GM18526 (cell line): ENCODE measurements around the gene SFXN3.

Experiments
- POLR2A ChIP-seq: IDR thresholded peaks from 3 replicates; pipeline ENCODE4 v1.6.1; 2011; ENCODE audit not compliant: insufficient read length; ENCODE audit errors: extremely low read depth

The SFXN3 gene

GRCh38 chr10:101020427-101021075 is 10.5 kb upstream of the SFXN3 start:
- no peak for TF ChIP-seq POLR2A

DNA sequence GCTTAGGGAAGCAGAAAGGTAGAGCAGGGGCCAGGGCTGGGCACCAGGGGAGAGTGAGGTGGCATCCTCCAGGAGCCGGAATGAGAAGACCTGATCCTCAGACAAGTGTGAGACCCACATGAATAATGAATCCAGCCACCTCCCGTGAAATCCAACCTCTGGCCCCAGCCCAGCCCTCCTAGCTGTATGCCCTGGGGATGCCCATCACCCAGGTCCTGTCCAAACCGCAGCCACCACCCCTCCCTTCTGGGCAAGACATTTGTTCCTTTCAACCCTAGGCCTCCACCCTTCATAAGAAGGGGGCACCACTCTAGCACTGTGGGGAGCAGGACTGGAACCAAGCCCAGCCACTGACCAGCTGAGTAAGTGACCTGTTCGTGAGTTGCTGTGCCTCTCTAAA is 9.8 kb upstream of the SFXN3 start:
- TF ChIP-seq POLR2A, result no peak

DNA sequence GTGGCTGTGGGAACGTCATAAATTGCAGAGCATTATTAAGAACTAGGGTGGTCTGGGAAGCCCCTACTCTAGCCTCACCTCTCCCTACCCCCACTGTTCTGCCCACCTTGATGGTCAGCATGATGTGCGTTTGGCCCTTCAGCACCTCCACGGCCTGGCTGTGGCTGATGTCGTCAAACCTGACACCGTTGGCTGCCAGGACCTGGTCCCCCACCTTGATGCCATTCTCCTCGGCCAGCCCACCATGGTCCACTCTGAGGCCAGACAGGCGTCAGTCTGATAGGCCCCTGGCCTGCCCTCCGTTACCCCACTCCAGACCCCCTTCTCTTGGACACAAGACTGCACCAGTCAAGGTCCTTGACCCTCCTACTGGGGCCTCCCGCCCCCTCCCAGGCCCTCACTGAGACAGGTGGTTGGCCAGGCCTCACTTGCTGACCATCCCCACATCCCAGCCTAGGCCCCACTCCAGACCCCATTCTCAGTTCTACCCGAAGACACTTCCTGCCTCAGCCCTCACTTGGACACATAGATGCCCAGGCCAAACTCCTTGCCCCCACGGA is 9.3 kb upstream of the SFXN3 start:
- TF ChIP-seq POLR2A, result no peak

GRCh38 chr10:101022967-101023705 is 7.9 kb upstream of the SFXN3 start:
- TF ChIP-seq POLR2A, result no peak

GRCh38 chr10:101027106-101027720 is 3.8 kb upstream of the SFXN3 start:
- no peak for TF ChIP-seq POLR2A

DNA sequence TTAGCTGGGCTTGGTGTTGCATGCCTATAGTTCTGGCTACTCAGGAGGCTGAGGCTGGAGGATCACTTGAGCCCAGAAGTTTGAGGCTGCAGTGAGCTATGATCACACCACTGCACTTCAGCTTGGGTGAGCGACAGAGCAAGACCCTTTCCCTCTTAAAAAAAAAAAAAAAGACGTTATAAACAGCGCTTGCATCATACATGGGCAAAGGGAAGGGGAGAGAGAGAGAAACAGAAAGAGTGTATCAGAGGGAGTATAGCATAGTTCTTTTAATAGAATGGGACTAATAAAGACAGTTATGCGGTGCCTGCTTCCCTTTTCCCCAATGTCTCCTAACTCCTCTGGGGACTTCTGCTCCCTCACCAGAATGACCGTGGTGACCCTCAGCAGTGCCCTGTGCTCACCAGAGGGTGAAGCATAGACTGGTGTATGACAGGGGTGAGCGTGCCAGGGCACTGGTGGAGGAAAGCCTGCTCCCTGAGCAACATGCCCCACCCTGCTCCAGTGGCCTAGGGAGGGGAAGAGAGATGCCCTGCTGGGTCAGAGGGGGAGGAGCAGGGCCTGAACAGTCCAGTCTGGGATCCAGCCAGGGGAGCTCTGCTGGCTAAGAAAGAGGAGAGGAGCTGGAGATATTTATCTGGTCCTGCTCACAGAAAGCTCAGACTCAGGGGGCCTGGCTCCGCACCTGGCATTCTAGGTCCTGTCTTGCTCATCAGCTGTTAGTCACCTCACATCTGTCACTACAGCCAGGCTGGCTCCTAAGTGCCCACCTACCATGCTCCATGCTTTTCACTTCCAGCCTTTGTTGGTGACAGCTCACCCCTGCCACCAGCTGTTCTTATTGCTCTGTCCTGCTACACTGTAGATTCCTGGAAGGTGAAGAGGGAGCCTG is 2.3 kb upstream of the SFXN3 start:
- TF ChIP-seq POLR2A, result no peak

DNA sequence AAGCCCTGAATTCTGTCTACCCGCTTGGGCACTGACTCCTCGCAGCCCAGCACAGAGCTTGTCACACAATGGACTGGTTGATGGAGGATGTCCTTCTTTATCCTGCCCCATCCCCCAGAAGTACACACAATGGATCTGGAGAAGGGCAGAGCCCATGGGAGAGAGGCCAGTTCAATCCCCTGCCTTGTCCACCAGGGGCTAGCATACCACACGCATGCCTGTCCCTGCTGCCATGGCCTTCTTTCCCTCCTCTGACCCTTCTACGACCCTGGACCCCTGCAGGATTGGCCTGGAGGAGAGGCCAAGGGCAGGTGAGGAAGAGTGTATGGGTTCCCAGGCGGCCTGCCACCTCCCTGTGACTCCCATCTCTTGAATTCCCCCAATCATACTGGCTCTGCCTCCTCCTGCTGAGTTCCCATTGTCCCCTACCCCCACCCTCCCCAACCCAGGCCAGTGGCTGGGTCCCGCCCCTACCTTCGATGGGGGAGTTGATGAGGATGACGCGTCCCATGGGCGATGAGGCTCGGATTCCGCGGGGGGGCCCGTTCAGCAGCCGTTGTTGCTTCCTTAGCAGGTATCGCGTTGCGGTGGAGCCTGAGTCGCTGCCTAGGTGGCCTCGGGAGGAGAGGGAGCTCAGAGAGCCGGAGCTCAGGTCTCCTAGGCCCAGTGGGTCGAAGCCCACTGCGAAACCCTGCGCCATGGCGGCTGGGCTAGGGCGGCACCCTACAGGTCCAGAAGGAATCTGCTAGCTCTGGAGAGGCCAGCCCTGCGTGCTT is 1.3 kb upstream of the SFXN3 start:
- no peak for TF ChIP-seq POLR2A

- TF ChIP-seq POLR2A, result no peak
Observed at GRCh38 chr10:101030496-101031127, 422 bp upstream of the SFXN3 start.

DNA sequence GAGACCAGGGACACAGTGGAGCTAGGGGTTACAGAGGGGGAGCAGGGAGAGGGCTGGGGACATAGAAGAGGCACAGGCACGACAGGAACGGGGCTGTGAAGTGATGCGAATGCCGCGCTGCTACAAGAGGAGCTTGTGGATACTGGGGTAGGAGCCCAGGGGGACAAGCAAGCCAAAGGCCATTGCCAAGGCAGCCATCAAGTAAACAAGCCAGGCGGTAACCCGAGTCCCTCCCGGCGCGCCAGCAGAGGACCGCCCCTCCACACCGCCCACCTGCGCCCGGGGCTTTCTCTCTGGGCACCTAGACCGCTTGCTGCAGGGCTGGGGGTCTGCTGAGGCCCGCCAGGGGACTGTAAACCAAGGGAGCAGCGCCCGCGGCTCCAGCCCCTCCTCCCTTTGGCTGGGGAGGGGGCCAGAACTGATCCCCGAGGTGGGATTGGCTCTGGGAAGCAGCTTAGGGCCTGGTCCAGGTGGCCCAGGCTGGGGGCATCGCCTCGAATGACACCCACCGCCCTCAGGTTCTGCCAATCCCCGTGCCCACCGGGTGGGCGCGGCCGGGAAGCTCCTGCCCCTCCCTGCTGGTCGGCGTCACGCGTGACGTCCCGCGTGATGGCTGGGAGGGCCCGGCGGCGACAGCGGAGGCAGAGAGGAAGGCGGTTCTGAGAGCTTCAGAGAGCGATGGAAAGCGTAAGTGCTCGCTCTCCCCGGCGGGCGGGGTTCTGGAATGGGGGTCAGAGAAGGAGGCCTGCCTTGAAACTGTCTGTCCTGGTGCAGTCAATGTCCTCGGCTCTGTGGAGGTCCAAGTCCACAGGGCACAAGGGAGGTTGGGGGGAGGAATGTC is 982 bp downstream of the SFXN3 start:
- no peak for TF ChIP-seq POLR2A

- no peak for TF ChIP-seq POLR2A
Observed at GRCh38 chr10:101032637-101033224, 1.7 kb downstream of the SFXN3 start.

GRCh38 chr10:101033276-101033675 is 2.2 kb downstream of the SFXN3 start:
- TF ChIP-seq POLR2A, result no peak

- TF ChIP-seq POLR2A, result no peak
Observed at GRCh38 chr10:101035314-101035713, 4.3 kb downstream of the SFXN3 start.
